Spinal cord (tissue), 10 donors: ENCODE data around the gene RNF183. TPM values are rescaled to one million over a fixed set of nuclear protein-coding genes. Genes with fewer than 3 reads are reported as not detected.
"Not testable (repeated sequence)": the region's sequence is repeated elsewhere in the genome, so short reads cannot be mapped to it uniquely, and the experiment has no call there.

Experiments used
- DNase-seq, 6 donors: peaks; one replicate each; pipeline versions ENCODE4 v3.0.0 to v3.0.0-alpha.2; 2013 to 2015; ENCODE audit warnings: low spot score in 6 of 6, low read depth in 4 of 6
- H3K27ac ChIP-seq: one replicate; pipeline ENCODE4 v1.5.1; 2013; ENCODE audit warnings: low read depth, low read length, control low read depth
- H3K27me3 ChIP-seq: one replicate; pipeline ENCODE4 v1.6.1; 2013; ENCODE audit warnings: low read length; ENCODE audit not compliant: control insufficient read depth, insufficient read depth
- H3K36me3 ChIP-seq: one replicate; pipeline ENCODE4 v1.6.1; 2013; ENCODE audit warnings: low read length; ENCODE audit not compliant: control insufficient read depth, insufficient read depth
- H3K4me1 ChIP-seq: one replicate; pipeline ENCODE4 v1.6.1; 2013; ENCODE audit warnings: low read length; ENCODE audit not compliant: control insufficient read depth, insufficient read depth
- H3K4me3 ChIP-seq: one replicate; pipeline ENCODE4 v1.5.1; 2013; ENCODE audit warnings: low read depth, low read length, control low read depth
- H3K9me3 ChIP-seq: one replicate; pipeline ENCODE4 v1.6.1; 2013; ENCODE audit warnings: low read length; ENCODE audit not compliant: control insufficient read depth, insufficient read depth
- WGBS: methylation state at CpG from one replicate; pipeline ENCODE4 v1.1.5; 2013; ENCODE audit warnings: missing lambda C conversion rate; ENCODE audit not compliant: insufficient coverage; 5-methylcytosine and 5-hydroxymethylcytosine counted together
- polyA plus RNA-seq, 2 donors: library from polyadenylated mRNA; unstranded; fragments of 120-200 nt; gene quantifications; one replicate each; pipeline ENCODE4 v1.2.1, GENCODE V29; 2013; ENCODE audit not compliant: insufficient read length in 2 of 2
- total RNA-seq, 2 donors: library from RNA; depleted of rRNA in 1 of 2; stranded (reverse); fragments of 120-200 nt in 1 of 2; fragments of >200 nt in 1 of 2; gene quantifications; one replicate each; pipeline versions ENCODE4 v1.2.3 to v1.2.4, GENCODE V29; 2013 to 2014
- donor health status: healthy.

The RNF183 gene
- total and polyA plus RNA-seq, 4 donors: 0.11 to 0.12 TPM; not detected in 2

GRCh38 chr9:113261917-113262671, 41.1 kb downstream of the RNF183 start:
- no peaks in the 10 kb centered on the region for H3K4me1 ChIP-seq
- peaks cover 23% of the 10 kb centered on the region for H3K36me3 ChIP-seq
- no CpG with 5 or more reads among the region's 1 CpG for WGBS
- no peaks in the 10 kb centered on the region for H3K9me3 ChIP-seq
- H3K27me3 ChIP-seq: no peaks in the 10 kb centered on the region
- H3K27ac ChIP-seq: no peak overlapping the region
- H3K4me3 ChIP-seq: no peak overlapping the region
- DNase-seq: no peak

- H3K27ac ChIP-seq: no peak overlapping the region
- no peaks in the 10 kb centered on the region for H3K9me3 ChIP-seq
- no peak for DNase-seq
- no peak overlapping the region for H3K4me3 ChIP-seq
- no peaks in the 10 kb centered on the region for H3K27me3 ChIP-seq
- WGBS: no CpG with 5 or more reads among the region's 1 CpG
- peaks cover 14% of the 10 kb centered on the region for H3K36me3 ChIP-seq
- no peaks in the 10 kb centered on the region for H3K4me1 ChIP-seq
Observed at GRCh38 chr9:113258282-113258681, 44.9 kb downstream of the RNF183 start.

GRCh38 chr9:113257863-113258262, 45.3 kb downstream of the RNF183 start:
- peak in 1 of 6 donors; percentile 19 for DNase-seq
- Histone ChIP-seq H3K9me3 (no peaks in the 10 kb centered on the region), H3K4me3 (no peak overlapping the region), H3K4me1 (no peaks in the 10 kb centered on the region), H3K27ac (no peak overlapping the region), H3K27me3 (no peaks in the 10 kb centered on the region), H3K36me3 (peaks cover 14% of the 10 kb centered on the region)
- WGBS: no CpG with 5 or more reads among the region's 3 CpGs

GRCh38 chr9:113255438-113255837, 47.7 kb downstream of the RNF183 start:
- Histone ChIP-seq H3K27ac (no peak overlapping the region), H3K36me3 (peaks cover 14% of the 10 kb centered on the region), H3K4me3 (no peak overlapping the region), H3K9me3 (no peaks in the 10 kb centered on the region), H3K27me3 (no peaks in the 10 kb centered on the region), H3K4me1 (no peaks in the 10 kb centered on the region)
- 96% methylated on average over 4 of the region's 6 CpGs for WGBS
- DNase-seq: no peak

GRCh38 chr9:113254991-113255390, 48.2 kb downstream of the RNF183 start:
- H3K9me3 ChIP-seq: no peaks in the 10 kb centered on the region
- H3K27me3 ChIP-seq: no peaks in the 10 kb centered on the region
- no peak overlapping the region for H3K4me3 ChIP-seq
- no CpG with 5 or more reads among the region's 1 CpG for WGBS
- DNase-seq: no peak
- H3K27ac ChIP-seq: no peak overlapping the region
- H3K36me3 ChIP-seq: peaks cover 10% of the 10 kb centered on the region
- no peaks in the 10 kb centered on the region for H3K4me1 ChIP-seq

- Histone ChIP-seq H3K27me3 (no peaks in the 10 kb centered on the region), H3K27ac (no peak overlapping the region), H3K4me3 (no peak overlapping the region), H3K9me3 (no peaks in the 10 kb centered on the region), H3K36me3 (no peaks in the 10 kb centered on the region), H3K4me1 (no peaks in the 10 kb centered on the region)
- no peak for DNase-seq
- WGBS: 100% methylated on average over 2 of the region's 2 CpGs
Observed at GRCh38 chr9:113250807-113251206, 52.4 kb downstream of the RNF183 start.

GRCh38 chr9:113249661-113250060, 53.5 kb downstream of the RNF183 start:
- WGBS: no CpG with 5 or more reads among the region's 2 CpGs
- not testable (repeated sequence) for H3K9me3 ChIP-seq, H3K4me3 ChIP-seq, H3K27ac ChIP-seq, H3K4me1 ChIP-seq, H3K27me3 ChIP-seq, DNase-seq, H3K36me3 ChIP-seq

GRCh38 chr9:113247640-113248039, 55.5 kb downstream of the RNF183 start:
- H3K9me3 ChIP-seq: no peaks in the 10 kb centered on the region
- DNase-seq: no peak
- no peaks in the 10 kb centered on the region for H3K4me1 ChIP-seq
- no peaks in the 10 kb centered on the region for H3K27me3 ChIP-seq
- no peak overlapping the region for H3K27ac ChIP-seq
- H3K4me3 ChIP-seq: no peak overlapping the region
- no peaks in the 10 kb centered on the region for H3K36me3 ChIP-seq
